ENCODE data around the gene SMIM14. TPM values are rescaled to one million over a fixed set of nuclear protein-coding genes. Genes with fewer than 3 reads are reported as not detected.

The SMIM14 gene
- total RNA-seq, 1 experiment from 2014 or later: 48.2 TPM

DNA sequence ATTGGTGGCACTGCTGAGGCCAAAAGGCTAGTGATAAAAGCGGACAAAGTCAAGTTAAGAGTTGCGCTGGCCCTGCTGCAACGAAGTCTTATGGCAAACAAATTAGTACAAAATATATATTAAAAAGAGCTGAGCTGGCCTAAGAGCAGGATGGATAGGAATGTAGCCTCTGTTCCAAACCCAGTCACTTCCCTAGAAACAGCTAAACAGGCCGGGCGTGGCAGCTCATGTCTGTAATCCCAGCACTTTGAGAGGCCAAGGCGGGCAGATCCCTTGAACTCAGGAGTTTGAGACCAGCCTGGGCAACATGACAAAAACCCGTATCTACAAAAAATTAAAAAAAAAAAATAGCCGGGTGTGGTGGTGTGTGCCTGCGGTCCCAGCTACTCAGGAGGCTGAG is 79.0 kb downstream of the SMIM14 start:
- ChIA-PET POLR2A (interaction anchor here (0.5 to 0.6 kb wide), 2 partner anchors 63 to 100 kb away, joined by 6 read pairs; no protein-coding TSS in a partner anchor), CTCF (no interaction called here)
- H3K4me1 ChIP-seq (ENCODE audit: control insufficient read depth, insufficient read depth, low read length): peaks cover 8% of the 10 kb centered on the region
- no peaks in the 10 kb centered on the region for H3K9me3 ChIP-seq (ENCODE audit: control insufficient read depth, insufficient read depth, low read depth, low read length)
- no peak for DNase-seq (ENCODE audit: low read depth, low spot score)
- ATAC-seq: no peak
- intact Hi-C loops (cut with micrococcal nuclease; ENCODE audit: unreplicated experiment): no loop called here
- H3K27me3 ChIP-seq (ENCODE audit: control insufficient read depth, insufficient read depth, low read length): no peaks in the 10 kb centered on the region
- BruUV-seq (replicated peaks): no TSS peak
- H3K36me3 ChIP-seq (ENCODE audit: control insufficient read depth, insufficient read depth, low read length): no peaks in the 10 kb centered on the region
- H3K27ac ChIP-seq (ENCODE audit: low read length): peak overlapping the region; percentile 46; the same call in 1 of the 2 replicates
- H3K4me3 ChIP-seq (ENCODE audit: low read depth in 2 of 2, low read length in 2 of 2): no peak overlapping the region
- TF ChIP-seq, protein P1, sequence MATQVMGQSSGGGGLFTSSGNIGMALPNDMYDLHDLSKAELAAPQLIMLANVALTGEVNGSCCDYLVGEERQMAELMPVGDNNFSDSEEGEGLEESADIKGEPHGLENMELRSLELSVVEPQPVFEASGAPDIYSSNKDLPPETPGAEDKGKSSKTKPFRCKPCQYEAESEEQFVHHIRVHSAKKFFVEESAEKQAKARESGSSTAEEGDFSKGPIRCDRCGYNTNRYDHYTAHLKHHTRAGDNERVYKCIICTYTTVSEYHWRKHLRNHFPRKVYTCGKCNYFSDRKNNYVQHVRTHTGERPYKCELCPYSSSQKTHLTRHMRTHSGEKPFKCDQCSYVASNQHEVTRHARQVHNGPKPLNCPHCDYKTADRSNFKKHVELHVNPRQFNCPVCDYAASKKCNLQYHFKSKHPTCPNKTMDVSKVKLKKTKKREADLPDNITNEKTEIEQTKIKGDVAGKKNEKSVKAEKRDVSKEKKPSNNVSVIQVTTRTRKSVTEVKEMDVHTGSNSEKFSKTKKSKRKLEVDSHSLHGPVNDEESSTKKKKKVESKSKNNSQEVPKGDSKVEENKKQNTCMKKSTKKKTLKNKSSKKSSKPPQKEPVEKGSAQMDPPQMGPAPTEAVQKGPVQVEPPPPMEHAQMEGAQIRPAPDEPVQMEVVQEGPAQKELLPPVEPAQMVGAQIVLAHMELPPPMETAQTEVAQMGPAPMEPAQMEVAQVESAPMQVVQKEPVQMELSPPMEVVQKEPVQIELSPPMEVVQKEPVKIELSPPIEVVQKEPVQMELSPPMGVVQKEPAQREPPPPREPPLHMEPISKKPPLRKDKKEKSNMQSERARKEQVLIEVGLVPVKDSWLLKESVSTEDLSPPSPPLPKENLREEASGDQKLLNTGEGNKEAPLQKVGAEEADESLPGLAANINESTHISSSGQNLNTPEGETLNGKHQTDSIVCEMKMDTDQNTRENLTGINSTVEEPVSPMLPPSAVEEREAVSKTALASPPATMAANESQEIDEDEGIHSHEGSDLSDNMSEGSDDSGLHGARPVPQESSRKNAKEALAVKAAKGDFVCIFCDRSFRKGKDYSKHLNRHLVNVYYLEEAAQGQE (IDR thresholded peaks at IDR 0.05; ENCODE audit: insufficient read depth in 1 of 2, low read depth in 2 of 2, low read length in 1 of 2): no peak
- TF ChIP-seq POLR2AphosphoS5 (IDR thresholded peaks at IDR 0.05; ENCODE audit: low read depth, low read length): no peak
- TF ChIP-seq SIN3A (IDR thresholded peaks at IDR 0.05; ENCODE audit: borderline replicate concordance, insufficient read depth, low read depth, low read length): no peak
- TF ChIP-seq TCF7L2 (IDR thresholded peaks at IDR 0.05; ENCODE audit: low read depth, low read length): no peak
- TF ChIP-seq, protein P2, sequence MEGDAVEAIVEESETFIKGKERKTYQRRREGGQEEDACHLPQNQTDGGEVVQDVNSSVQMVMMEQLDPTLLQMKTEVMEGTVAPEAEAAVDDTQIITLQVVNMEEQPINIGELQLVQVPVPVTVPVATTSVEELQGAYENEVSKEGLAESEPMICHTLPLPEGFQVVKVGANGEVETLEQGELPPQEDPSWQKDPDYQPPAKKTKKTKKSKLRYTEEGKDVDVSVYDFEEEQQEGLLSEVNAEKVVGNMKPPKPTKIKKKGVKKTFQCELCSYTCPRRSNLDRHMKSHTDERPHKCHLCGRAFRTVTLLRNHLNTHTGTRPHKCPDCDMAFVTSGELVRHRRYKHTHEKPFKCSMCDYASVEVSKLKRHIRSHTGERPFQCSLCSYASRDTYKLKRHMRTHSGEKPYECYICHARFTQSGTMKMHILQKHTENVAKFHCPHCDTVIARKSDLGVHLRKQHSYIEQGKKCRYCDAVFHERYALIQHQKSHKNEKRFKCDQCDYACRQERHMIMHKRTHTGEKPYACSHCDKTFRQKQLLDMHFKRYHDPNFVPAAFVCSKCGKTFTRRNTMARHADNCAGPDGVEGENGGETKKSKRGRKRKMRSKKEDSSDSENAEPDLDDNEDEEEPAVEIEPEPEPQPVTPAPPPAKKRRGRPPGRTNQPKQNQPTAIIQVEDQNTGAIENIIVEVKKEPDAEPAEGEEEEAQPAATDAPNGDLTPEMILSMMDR (IDR thresholded peaks at IDR 0.05): no peak
- in situ Hi-C loops (cut with HindIII; ENCODE audit: low pct_unique_long_range_greater_than_20kb, low sequenced_read_pairs): no loop called here

DNA sequence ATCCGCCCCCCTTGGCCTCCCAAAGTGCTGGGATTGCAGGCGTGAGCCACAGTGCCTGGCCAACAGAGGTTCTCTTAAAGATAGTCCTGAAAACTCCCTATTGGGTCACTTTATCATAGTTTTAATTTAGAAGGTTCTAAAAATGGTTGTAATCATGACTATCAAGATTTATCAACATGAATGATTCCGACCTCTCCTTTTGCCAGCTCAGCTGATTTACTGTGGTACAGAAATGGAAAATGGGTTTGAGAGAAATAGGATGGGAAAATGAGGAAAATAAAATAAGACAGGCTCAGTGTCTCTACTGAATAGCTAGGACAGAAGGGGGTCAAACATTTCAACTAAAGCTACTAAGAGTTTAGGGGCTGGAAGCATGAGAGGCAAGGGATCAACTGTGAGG is 83.2 kb downstream of the SMIM14 start:
- no peaks in the 10 kb centered on the region for H3K36me3 ChIP-seq (ENCODE audit: control insufficient read depth, insufficient read depth, low read length)
- in situ Hi-C loops (cut with HindIII; ENCODE audit: low pct_unique_long_range_greater_than_20kb, low sequenced_read_pairs): no loop called here
- POLR2A ChIA-PET: no interaction called here

More for the DNA sequence above, 83.2 kb downstream of the SMIM14 start:
- no peaks in the 10 kb centered on the region for H3K9me3 ChIP-seq (ENCODE audit: control insufficient read depth, insufficient read depth, low read depth, low read length)
- no peaks in the 10 kb centered on the region for H3K27me3 ChIP-seq (ENCODE audit: control insufficient read depth, insufficient read depth, low read length)
- 0 out of 2 replicates have a peak overlapping the region, but pooled peaks have one; percentile 36 for H3K27ac ChIP-seq (ENCODE audit: low read length)
- CTCF ChIA-PET: no interaction called here
- TF ChIP-seq TCF7L2 (IDR thresholded peaks at IDR 0.05; ENCODE audit: low read depth, low read length): no peak
- TF ChIP-seq, protein P1 (IDR thresholded peaks at IDR 0.05; ENCODE audit: insufficient read depth in 1 of 2, low read depth in 2 of 2, low read length in 1 of 2): no peak
- TF ChIP-seq POLR2AphosphoS5 (IDR thresholded peaks at IDR 0.05; ENCODE audit: low read depth, low read length): no peak
- TF ChIP-seq, protein P2 (IDR thresholded peaks at IDR 0.05): no peak
- no peak for TF ChIP-seq SIN3A (IDR thresholded peaks at IDR 0.05; ENCODE audit: borderline replicate concordance, insufficient read depth, low read depth, low read length)
- no peak for ATAC-seq
- BruUV-seq (replicated peaks): no TSS peak
- H3K4me3 ChIP-seq (ENCODE audit: low read depth in 2 of 2, low read length in 2 of 2): no peak overlapping the region
- DNase-seq (ENCODE audit: low read depth, low spot score): no peak
- H3K4me1 ChIP-seq (ENCODE audit: control insufficient read depth, insufficient read depth, low read length): peaks cover 12% of the 10 kb centered on the region
- intact Hi-C loops (cut with micrococcal nuclease; ENCODE audit: unreplicated experiment): no loop called here
